ENCODE results near the gene TEX261.
"Not testable (repeated sequence)": the region's sequence is repeated elsewhere in the genome, so short reads cannot be mapped to it uniquely, and the experiment has no call there.

TEX261 gene

DNA sequence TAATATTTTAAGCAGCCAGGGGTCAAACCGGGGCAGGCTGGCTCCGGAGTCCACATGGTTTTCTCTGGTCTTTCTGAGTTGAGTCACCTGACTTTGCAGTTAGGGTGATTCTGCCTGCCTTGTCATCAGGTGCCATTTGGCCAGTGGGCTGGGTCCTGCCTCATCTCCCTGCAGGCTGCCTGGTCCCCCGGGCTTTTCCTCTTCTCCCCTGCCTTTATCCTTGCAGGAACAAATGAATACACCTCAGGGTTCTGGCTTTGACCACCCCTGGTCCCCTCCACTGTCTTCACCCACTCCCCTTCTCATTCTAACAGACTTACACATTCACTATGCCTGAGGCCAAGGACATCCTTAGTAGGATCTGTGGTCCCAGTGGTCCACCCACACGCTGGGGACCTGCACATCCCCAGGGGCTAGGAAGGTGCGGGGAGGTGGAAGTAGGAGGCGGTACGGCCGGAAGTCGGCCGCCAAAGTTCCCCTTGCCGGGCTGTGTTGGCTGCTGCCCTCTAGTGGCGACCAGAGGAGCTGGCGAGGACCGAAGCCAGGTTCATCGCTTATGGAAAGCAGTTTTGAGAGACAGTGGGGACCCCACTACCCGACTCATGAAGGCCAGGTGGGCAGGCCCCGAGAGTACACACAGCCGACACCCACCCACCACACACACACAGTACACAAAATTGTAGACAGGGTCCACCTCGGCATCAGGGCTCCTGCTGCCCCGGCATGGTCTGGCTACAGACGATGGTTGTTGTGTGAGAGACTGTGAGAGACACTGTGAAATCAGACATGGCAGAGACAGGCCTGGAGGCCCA is 6.3 kb upstream of the TEX261 start:
- DNase-seq (ENCODE audit: low spot score): peak; percentile 79

- not testable (repeated sequence) for DNase-seq (ENCODE audit: low spot score)
Measured at GRCh38 chr2:70999931-71000330, 5.3 kb upstream of the TEX261 start.

GRCh38 chr2:70999362-70999761 is 4.7 kb upstream of the TEX261 start:
- DNase-seq (ENCODE audit: low spot score): no peak

DNA sequence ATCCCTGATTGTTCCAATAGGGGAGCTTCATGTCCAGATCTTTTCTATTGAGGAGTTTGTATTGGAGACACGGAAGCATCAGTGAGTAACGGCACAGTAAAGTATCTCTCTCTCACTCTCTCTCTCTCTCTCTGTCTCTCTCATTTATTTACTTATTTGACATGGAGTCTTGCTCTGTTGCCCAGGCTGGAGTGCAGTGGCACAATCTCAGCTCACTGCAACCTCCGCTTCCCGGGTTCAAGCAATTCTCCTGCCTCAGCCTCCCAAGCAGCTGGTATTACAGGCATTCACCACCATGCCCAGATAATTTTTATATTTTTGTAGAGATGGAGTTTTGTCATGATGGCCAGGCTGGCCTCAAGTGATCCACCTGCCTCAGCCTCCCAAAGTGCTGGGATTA is 4.2 kb upstream of the TEX261 start:
- DNase-seq (ENCODE audit: low spot score): not testable (repeated sequence)

GRCh38 chr2:70995426-70995729 is 705 bp upstream of the TEX261 start:
- peak; percentile 30 for DNase-seq (ENCODE audit: low spot score)

GRCh38 chr2:70994009-70994698 is 519 bp downstream of the TEX261 start:
- peak; percentile 28 for DNase-seq (ENCODE audit: low spot score)

DNA sequence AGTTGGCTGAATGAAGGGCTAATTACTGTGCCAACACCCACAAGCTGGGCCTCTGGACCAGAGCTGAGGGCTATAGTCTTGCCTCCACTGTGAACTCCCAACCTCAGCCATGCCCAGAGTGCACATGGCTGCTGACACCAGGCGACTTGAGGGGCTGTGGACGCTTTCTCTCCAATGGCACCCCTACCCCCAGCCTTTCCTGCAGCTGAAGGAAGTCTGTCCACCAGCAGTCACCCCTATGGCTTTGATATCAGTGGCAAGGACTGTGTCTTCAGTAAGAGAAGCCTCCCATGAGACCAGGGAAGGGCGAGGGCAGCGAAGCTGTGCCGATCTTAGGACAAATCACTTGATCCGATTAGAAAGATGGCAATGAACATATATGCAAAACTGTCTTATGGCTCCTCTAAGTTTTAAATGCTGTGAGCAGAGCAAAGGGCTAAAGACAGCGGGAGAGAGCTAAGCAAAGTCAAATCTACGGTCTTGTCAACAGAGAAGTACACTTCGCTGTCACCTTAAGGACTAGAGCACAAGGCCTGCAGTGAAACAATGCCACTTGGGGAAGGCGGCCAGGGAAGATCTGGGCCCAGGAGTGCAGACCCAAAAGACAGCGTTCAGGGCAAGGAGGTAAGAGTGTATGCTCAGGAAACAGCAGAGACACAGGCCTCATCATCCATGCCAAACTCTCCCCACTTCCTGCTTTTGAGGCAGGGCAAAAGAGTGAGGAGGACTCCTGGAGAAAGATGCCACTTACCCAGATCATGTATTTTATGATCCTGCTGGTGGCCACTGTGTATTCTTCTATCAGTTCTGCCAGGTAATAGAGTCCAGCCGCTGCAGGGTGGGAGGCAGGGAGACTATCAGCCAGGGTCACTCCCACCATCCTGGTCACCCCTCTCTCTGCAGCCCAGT is 1.5 kb downstream of the TEX261 start:
- no peak for DNase-seq (ENCODE audit: low spot score)

DNA sequence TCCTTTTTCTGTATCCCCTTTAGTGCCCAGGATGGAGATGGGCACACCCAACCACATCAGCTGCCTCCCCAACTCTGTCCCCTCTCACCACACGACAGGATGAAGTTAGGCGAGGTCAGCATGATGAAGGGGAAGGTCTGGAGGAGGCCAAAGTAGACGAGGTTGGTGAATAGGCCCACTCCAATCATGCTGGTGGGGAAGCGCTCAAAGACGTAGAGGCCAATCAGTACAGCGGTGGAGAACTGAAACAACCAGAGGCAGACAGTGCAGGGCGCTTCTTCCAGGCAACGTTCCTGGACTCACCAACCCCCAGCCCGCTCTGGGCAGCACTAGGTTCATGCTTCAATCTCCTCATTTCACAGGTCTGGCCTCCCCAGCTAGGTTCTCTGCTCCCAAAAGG is 2.9 kb downstream of the TEX261 start:
- no peak for DNase-seq (ENCODE audit: low spot score)

DNA sequence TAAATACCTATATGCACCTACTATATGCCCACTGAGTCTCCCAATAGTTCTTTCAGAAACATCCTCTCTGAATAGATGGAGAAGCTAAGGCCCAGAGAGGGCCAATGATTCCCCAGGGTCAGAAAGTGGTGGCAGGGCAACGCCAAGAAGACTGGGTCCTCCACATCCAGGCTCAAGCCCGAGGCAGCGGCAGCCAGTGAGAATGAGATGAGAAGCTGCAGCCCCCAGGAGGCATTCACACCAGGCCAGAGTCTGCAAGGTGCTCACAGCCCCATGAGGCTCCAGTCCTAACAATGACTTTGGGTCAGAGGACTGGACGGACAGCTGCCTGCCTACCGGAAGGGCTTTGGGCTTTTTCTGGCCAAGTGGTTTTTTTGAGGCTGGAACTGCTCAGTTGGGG is 3.5 kb downstream of the TEX261 start:
- DNase-seq (ENCODE audit: low spot score): no peak

GRCh38 chr2:70990216-70990615 is 4.5 kb downstream of the TEX261 start:
- no peak for DNase-seq (ENCODE audit: low spot score)

DNA sequence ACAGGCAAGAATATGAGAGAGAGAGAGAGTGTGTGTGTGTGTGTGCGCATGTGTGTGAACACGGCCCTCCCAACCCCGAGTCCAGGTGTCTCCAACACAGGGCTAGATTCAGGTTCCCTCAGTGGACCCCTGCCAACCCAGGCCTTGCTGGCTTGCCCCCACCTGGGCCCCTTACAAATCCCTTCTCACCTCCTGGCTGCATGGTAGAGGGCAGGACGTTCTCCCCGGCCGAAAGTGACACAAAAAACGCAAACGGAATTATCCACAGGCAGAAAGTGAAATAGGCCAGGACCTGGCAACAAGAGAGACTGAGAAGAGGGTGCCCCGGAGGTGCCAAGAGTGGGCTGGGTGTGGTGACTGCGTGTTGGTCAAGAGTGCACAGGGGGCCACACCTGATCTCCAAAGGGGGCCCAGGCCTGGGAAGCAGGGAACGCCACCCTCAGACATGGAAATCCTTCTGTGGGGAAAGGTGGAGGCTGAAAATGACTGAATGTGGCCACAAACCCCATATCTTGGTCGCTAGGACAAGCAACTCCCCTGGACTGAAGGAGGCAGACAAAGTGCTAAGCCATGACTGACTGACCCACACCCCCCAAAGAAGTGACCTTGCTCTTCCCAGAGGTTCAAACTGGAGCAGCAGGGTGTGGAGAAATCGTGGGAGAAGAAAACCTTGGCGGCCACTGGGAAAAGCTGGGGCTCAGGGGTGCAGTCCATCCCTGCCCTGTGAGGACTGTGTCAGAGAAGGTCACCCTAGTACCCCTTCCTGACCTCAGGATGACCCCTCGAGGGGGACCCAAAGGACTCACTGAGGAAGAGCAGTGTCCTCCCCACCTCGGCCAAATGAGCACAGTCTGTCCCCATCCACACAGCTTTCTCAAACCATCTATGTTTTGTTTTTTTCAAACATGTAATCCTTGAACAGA is 5.7 kb downstream of the TEX261 start:
- DNase-seq (ENCODE audit: low spot score): no peak

DNA sequence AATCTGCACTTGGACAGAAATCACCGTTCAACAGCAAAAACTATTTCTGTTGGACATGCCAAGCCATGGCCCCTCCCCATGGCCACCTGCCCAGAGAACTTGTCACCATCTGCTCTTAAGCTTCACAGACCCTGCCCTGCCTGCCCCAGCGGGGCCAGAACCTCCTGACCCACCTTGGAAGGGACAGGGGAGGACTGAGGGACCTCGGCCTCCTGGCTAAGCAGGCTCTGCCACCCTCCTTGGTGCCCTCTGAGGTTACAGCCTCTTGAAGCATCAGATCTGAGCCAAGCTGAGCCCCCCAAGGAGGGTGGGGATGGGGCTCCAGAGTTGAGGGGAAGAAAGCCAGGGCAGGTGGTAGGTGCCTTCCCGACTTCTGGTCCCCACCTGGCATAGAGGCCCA is 6.5 kb downstream of the TEX261 start:
- DNase-seq (ENCODE audit: low spot score): no peak

GRCh38 chr2:70987386-70987785 is 7.3 kb downstream of the TEX261 start:
- no peak for DNase-seq (ENCODE audit: low spot score)

DNA sequence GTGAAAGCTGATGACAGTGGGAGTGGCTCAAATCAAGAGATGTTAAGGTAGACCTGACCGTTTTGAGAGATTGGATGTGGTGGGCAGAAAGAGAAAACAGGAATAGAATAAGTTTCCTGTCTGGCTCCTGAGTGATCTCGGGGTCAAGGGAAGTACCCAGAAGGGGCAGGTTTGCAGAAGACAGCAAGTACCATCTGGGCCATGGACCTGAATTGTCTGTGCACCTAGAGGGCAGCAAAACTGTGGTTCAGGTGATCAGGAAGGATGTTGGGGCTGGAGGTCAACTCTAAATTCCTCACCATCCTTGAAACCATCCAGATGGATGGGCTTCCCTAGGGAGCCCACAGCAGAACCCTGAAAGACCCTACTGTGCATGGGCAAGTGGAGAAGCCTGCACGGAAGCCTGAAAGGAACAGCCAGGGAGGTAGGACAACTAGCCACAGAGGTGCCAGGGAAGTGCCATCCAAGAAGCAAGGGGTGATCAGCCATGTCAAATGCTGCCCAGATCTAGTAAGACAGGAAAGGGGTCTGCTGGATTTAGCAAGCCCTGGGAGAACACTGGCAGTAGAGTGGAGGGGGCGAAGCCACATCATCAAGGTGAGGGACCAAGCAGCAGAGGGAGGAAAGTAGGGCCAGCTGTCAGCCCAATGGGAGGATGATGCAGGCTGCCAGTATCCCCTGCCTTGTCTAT is 8.0 kb downstream of the TEX261 start:
- no peak for DNase-seq (ENCODE audit: low spot score)

GRCh38 chr2:70985956-70986355 is 8.7 kb downstream of the TEX261 start:
- no peak for DNase-seq (ENCODE audit: low spot score)

- no peak for DNase-seq (ENCODE audit: low spot score)
Measured at GRCh38 chr2:70985283-70985688, 9.4 kb downstream of the TEX261 start.

- DNase-seq (ENCODE audit: low spot score): peak; percentile 66
Measured at GRCh38 chr2:70984576-70985282, 9.9 kb downstream of the TEX261 start.

GRCh38 chr2:70984228-70984575 is 10.5 kb downstream of the TEX261 start:
- no peak for DNase-seq (ENCODE audit: low spot score)

GRCh38 chr2:70983506-70984227 is 11.0 kb downstream of the TEX261 start:
- DNase-seq (ENCODE audit: low spot score): no peak

DNA sequence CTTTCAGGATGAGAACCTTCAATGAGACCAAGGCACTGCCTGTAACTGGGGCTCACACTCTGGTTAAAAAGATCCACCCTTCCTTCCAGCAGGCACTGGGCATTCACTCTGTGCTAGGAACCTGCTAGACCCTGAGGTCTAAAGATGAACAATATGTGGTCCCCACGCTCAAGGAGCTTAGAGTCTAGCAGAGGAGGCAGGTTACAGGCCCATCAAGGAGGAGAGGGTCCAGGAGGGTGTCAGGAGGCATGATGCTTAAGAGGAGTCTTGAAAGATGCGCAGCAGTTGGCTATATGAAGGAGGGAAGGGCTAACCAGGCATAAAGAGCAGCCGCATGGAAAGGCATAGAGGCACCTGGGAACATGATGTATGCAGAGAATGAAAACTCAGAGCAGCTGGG is 11.7 kb downstream of the TEX261 start:
- no peak for DNase-seq (ENCODE audit: low spot score)
